Subcutaneous adipose tissue (tissue), 4 donors: ENCODE data around the gene OLFM3. TPM values are rescaled to one million over a fixed set of nuclear protein-coding genes. Genes with fewer than 3 reads are reported as not detected.

ENCODE experiments used
- CTCF ChIP-seq: fragments of 450-650 bp; IDR thresholded peaks from one replicate; pipeline ENCODE4 v1.5.1; 2016; ENCODE audit warnings: low read depth, mild to moderate bottlenecking, control low read depth, antibody characterized with exemption, moderate library complexity
- total RNA-seq, 4 donors: library from RNA; depleted of rRNA; stranded (reverse); fragments of >200 nt; gene quantifications; one replicate each; pipeline ENCODE4 v1.1.0, GENCODE V29; 2016

The OLFM3 gene
- total RNA-seq, 4 donors from 2014 or later: not detected

DNA sequence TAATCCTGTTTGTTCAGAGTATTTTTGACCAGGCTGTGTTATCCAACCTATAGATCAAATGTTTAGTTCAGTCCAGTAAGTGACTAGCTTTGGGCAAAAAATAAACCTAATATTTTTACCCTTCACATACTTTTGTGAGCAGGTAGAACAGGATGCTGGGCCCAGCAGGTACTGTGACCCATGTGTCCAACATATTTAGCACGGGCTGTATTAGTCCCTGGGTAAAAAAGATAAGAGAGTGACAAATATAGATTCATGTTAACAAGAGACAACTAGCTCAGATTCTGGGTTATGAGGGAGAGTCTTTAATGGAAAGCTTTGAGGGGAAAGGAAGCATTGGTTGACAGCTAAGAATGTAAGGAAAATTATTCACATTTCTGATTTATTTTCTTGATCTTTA lies 43.1 kb downstream of the OLFM3 start:
- TF ChIP-seq CTCF: no peak

- TF ChIP-seq CTCF: no peak
These were observed 50.8 kb downstream of the OLFM3 start for GRCh38 chr1:101945884-101946283.

DNA sequence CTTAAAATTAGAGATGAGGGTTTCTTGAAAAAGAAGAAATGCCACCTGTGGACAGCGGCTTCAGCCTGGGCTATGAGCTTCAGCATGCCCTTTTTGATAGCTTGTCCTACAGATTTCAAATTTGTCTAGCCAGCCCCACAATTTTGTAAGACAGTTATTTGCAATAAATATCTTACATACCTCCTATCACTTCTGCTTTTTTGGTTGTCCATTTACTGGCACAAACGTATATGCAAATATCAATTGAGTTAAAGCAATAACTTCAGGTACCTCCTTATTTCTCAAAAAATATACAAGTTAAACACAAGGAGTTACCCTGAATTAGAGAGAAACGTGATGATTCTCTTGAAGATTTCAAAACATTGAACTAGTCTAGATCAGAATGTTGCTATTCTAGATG lies 53.5 kb downstream of the OLFM3 start:
- TF ChIP-seq CTCF: no peak

GRCh38 chr1:101942516-101943193 lies 54.1 kb downstream of the OLFM3 start:
- no peak for TF ChIP-seq CTCF

- no peak for TF ChIP-seq CTCF
These were observed 58.0 kb downstream of the OLFM3 start for GRCh38 chr1:101938681-101939080.

DNA sequence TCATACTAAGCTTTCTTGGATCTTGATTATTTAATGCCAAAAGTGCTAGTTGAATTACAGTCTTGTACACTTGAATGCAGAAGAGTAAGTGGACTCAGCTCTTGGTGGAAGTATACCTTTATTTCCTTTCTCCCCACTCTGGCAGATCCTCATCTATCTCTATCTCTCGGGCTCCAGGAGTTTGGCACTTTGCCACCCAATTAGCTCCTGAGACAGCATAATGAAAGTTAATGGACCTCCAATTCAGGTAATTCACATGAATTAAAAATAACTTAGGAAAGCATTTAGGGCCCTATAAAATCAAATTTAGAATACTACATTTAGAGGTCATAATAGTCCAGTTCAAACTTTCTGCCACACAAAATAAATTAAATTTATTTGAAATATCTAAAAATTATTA lies 67.4 kb downstream of the OLFM3 start:
- no peak for TF ChIP-seq CTCF

DNA sequence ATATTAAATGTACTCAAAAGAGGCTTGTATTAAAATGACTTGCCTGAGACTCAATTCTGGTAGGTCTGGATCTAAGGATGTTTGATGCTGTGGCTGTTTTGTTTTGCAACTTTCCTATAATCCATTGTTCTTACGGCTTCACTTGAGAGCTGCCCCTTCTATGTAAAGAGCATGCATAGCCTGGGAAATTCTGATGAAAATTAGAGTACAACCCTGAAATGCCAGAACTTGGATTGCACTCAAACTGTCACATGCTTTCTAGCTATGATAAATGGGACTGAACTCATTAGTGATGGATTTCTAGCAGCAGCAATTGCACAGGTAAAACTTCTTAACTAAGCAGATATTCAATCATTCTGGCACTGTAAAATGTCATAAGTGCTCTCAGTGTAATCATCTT lies 67.9 kb downstream of the OLFM3 start:
- TF ChIP-seq CTCF: no peak
